IMR-90 (cell line): ENCODE results near the gene SH3BP4. TPM values are rescaled to one million over a fixed set of nuclear protein-coding genes. Genes with fewer than 3 reads are reported as not detected.

Experiments
- ATAC-seq: fragments of 200-7000 bp; cut with Tn5 transposase; 2 replicates; pipeline ENCODE4 v1.9.1; 2020; ENCODE audit warnings: low read depth, mild to moderate bottlenecking, moderate library complexity
- BruUV-seq: library from RNA; stranded (reverse); fragments of 400-500 nt; replicated peaks from 2 replicates; lab custom pipeline; 2021; lab: Mats Ljungman, UMichigan
- CTCF ChIA-PET: fragments of 300-600 bp; formaldehyde crosslinking; extraction: SDS; loops from one replicate; lab custom pipeline; 2021; ENCODE audit warnings: antibody characterized with exemption; lab: Yijun Ruan, JAX
- POLR2A ChIA-PET: fragments of 300-600 bp; sonication (Branson Sonifier 250); formaldehyde crosslinking; loops from one replicate; lab custom pipeline; 2022; ENCODE audit warnings: antibody characterized with exemption; ENCODE audit not compliant: unreplicated experiment; lab: Charles Lee
- DNase-seq: peaks from one replicate; pipeline ENCODE4 v3.0.0; 2013
- H2AFZ ChIP-seq: replicated peaks from 2 replicates; pipeline ENCODE3; 2013; ENCODE audit warnings: low read length, mild to moderate bottlenecking; ENCODE audit not compliant: poor library complexity
- H2AK5ac ChIP-seq: 2 replicates; pipeline ENCODE4 v1.6.1; 2013; ENCODE audit warnings: low read depth, low read length, inconsistent platforms
- H2AK9ac ChIP-seq: replicated peaks from 2 replicates; pipeline ENCODE3; 2013; ENCODE audit warnings: mild to moderate bottlenecking, low read depth, low read length, moderate library complexity; ENCODE audit not compliant: poor library complexity
- H2BK120ac ChIP-seq: 2 replicates; pipeline ENCODE4 v1.6.1; 2013; ENCODE audit warnings: low read depth, low read length, inconsistent platforms
- H2BK15ac ChIP-seq: 3 replicates; pipeline ENCODE4 v1.6.1; 2013; ENCODE audit warnings: low read depth, low read length, inconsistent platforms
- H2BK20ac ChIP-seq: 2 replicates; pipeline ENCODE4 v1.6.1; 2013; ENCODE audit warnings: low read depth, mild to moderate bottlenecking, inconsistent platforms, low read length, moderate library complexity
- H2BK5ac ChIP-seq: 2 replicates; pipeline ENCODE4 v1.6.1; 2013; ENCODE audit warnings: mild to moderate bottlenecking, low read depth, low read length, inconsistent platforms; ENCODE audit not compliant: poor library complexity, severe bottlenecking
- H3K14ac ChIP-seq: replicated peaks from 2 replicates; pipeline ENCODE4 v1.6.1; 2013; ENCODE audit warnings: low read depth, low read length, inconsistent platforms
- H3K18ac ChIP-seq: 2 replicates; pipeline ENCODE4 v1.6.1; 2013; ENCODE audit warnings: low read depth, low read length, control low read depth
- H3K23ac ChIP-seq: 2 replicates; pipeline ENCODE4 v1.6.1; 2013; ENCODE audit warnings: low read depth, low read length, inconsistent platforms
- H3K27ac ChIP-seq: 2 replicates; pipeline ENCODE4 v1.5.1; 2013; ENCODE audit warnings: mild to moderate bottlenecking, control low read depth, low read length; ENCODE audit not compliant: insufficient read depth
- H3K27me3 ChIP-seq: 2 replicates; pipeline ENCODE4 v1.6.1; 2013; ENCODE audit warnings: low read length; ENCODE audit not compliant: control insufficient read depth, insufficient read depth
- H3K36me3 ChIP-seq: 2 replicates; pipeline ENCODE4 v1.6.1; 2013; ENCODE audit warnings: low read length, mixed read lengths; ENCODE audit not compliant: control insufficient read depth, insufficient read depth
- H3K4ac ChIP-seq: 2 replicates; pipeline ENCODE4 v1.6.1; 2013; ENCODE audit warnings: low read depth, low read length, inconsistent platforms
- H3K4me1 ChIP-seq: 2 replicates; pipeline ENCODE4 v1.6.1; 2013; ENCODE audit warnings: low read length, mixed read lengths; ENCODE audit not compliant: control insufficient read depth, insufficient read depth
- H3K4me2 ChIP-seq: 2 replicates; pipeline ENCODE4 v1.6.1; 2013; ENCODE audit warnings: low read depth, mild to moderate bottlenecking, control low read depth, low read length, moderate library complexity
- H3K4me3 ChIP-seq: 2 replicates; pipeline ENCODE4 v1.5.1; 2013; ENCODE audit warnings: low read depth, mild to moderate bottlenecking, control low read depth, low read length, moderate library complexity; ENCODE audit not compliant: insufficient read depth
- H3K56ac ChIP-seq: 2 replicates; pipeline ENCODE4 v1.6.1; 2013; ENCODE audit warnings: low read length, inconsistent platforms; ENCODE audit not compliant: insufficient read depth; ENCODE audit errors: extremely low read depth
- H3K79me1 ChIP-seq, 2 experiments: 2 replicates each; pipeline ENCODE4 v1.6.1; 2013; ENCODE audit warnings: low read length in 2 of 2, inconsistent platforms in 1 of 2, low read depth in 1 of 2
- H3K9ac ChIP-seq: 2 replicates; pipeline ENCODE4 v1.6.1; 2013; ENCODE audit warnings: low read depth, low read length, control low read depth
- H3K9me1 ChIP-seq: 2 replicates; pipeline ENCODE4 v1.6.1; 2013; ENCODE audit warnings: low read length, inconsistent platforms; ENCODE audit not compliant: insufficient read depth
- H3K9me3 ChIP-seq: 2 replicates; pipeline ENCODE4 v1.6.1; 2013; ENCODE audit warnings: low read length; ENCODE audit not compliant: control insufficient read depth, insufficient read depth
- H4K20me1 ChIP-seq: 2 replicates; pipeline ENCODE4 v1.6.1; 2013; ENCODE audit warnings: low read length, inconsistent platforms; ENCODE audit not compliant: insufficient read depth
- H4K5ac ChIP-seq: 2 replicates; pipeline ENCODE4 v1.6.1; 2013; ENCODE audit warnings: mild to moderate bottlenecking, low read depth, low read length, control low read depth
- H4K8ac ChIP-seq, 2 experiments: 2 replicates each; pipeline ENCODE4 v1.6.1; 2013; ENCODE audit warnings: low read depth in 2 of 2, low read length in 2 of 2, control low read depth in 1 of 2, inconsistent platforms in 1 of 2
- H4K91ac ChIP-seq: 2 replicates; pipeline ENCODE4 v1.6.1; 2013; ENCODE audit warnings: low read depth, low read length, inconsistent platforms; ENCODE audit not compliant: insufficient read depth
- BHLHE40 ChIP-seq: fragments of 150-350 bp; IDR thresholded peaks from 2 replicates; pipeline ENCODE4 v1.6.1; 2016; ENCODE audit warnings: mild to moderate bottlenecking, low read depth, low read length
- CEBPB ChIP-seq: IDR thresholded peaks from 2 replicates; pipeline ENCODE4 v1.6.1; 2012; ENCODE audit warnings: low read depth, low read length, improper control_type of control experiment
- CHD1 ChIP-seq: IDR thresholded peaks from 2 replicates; pipeline ENCODE4 v1.6.1; 2012; ENCODE audit warnings: low read depth, low read length, improper control_type of control experiment
- CTCF ChIP-seq: conservative IDR thresholded peaks from 2 replicates; pipeline ENCODE4 v1.5.1; 2012; ENCODE audit warnings: mild to moderate bottlenecking, low read depth, low read length, improper control_type of control experiment
- ELK1 ChIP-seq: fragments of 150-350 bp; IDR thresholded peaks from 2 replicates; pipeline ENCODE4 v1.6.1; 2016; ENCODE audit warnings: low read depth, mild to moderate bottlenecking, low read length, moderate library complexity, borderline replicate concordance
- FOS ChIP-seq: fragments of 150-350 bp; IDR thresholded peaks from 2 replicates; pipeline ENCODE4 v1.6.1; 2016; ENCODE audit warnings: low read depth, low read length
- MAFK ChIP-seq: IDR thresholded peaks from 2 replicates; pipeline ENCODE4 v1.6.1; 2012; ENCODE audit warnings: low read depth, low read length, improper control_type of control experiment
- MXI1 ChIP-seq: IDR thresholded peaks from 2 replicates; pipeline ENCODE4 v1.6.1; 2012; ENCODE audit warnings: low read depth, mild to moderate bottlenecking, low read length, moderate library complexity, borderline replicate concordance
- NFE2L2 ChIP-seq: fragments of 150-350 bp; IDR thresholded peaks from 2 replicates; pipeline ENCODE4 v1.6.1; 2016; ENCODE audit warnings: low read depth, mild to moderate bottlenecking, low read length
- POLR2A ChIP-seq: IDR thresholded peaks from 2 replicates; pipeline ENCODE4 v1.6.1; 2012; ENCODE audit warnings: mild to moderate bottlenecking, low read depth, low read length
- RAD21 ChIP-seq: IDR thresholded peaks from 2 replicates; pipeline ENCODE4 v1.6.1; 2012; ENCODE audit warnings: low read length, improper control_type of control experiment
- RCOR1 ChIP-seq: IDR thresholded peaks from 2 replicates; pipeline ENCODE4 v1.6.1; 2012; ENCODE audit warnings: mild to moderate bottlenecking, low read length, improper control_type of control experiment; ENCODE audit not compliant: insufficient replicate concordance
- RFX5 ChIP-seq: IDR thresholded peaks from 2 replicates; pipeline ENCODE4 v1.8.0; 2012; ENCODE audit warnings: low read depth, mild to moderate bottlenecking, low read length, moderate library complexity
- SMC3 ChIP-seq: fragments of 150-350 bp; IDR thresholded peaks from 2 replicates; pipeline ENCODE4 v1.6.1; 2016; ENCODE audit warnings: low read depth, mild to moderate bottlenecking, antibody characterized with exemption, low read length, moderate library complexity
- USF2 ChIP-seq: fragments of 150-350 bp; IDR thresholded peaks from 2 replicates; pipeline ENCODE4 v1.6.1; 2017; ENCODE audit warnings: mild to moderate bottlenecking, antibody characterized with exemption, low read length, low read depth
- whole genome bisulfite sequencing, 2 experiments: methylation state at CpG; one replicate each; pipeline versions ENCODE4 v1.1.5 to v1.1.7; 2013; ENCODE audit warnings: missing lambda C conversion rate in 2 of 2; ENCODE audit not compliant: insufficient read length in 1 of 2; ENCODE audit errors: extremely low coverage in 2 of 2; 5-methylcytosine and 5-hydroxymethylcytosine counted together
- dilution Hi-C: fragments of 300-500 bp; cut with HindIII; formaldehyde crosslinking; loops from one replicate; pipeline ENCODE4 v1.14.3; 2018; ENCODE audit warnings: low sequenced_read_pairs; ENCODE audit not compliant: unreplicated experiment
- in situ Hi-C: fragments of 300-500 bp; cut with MboI; formaldehyde crosslinking; loops from 3 replicates; pipeline ENCODE4 v1.14.3; 2019; ENCODE audit warnings: low sequenced_read_pairs, inconsistent platforms, mixed read lengths
- intact Hi-C: fragments of 100-400 bp; cut with micrococcal nuclease; formaldehyde crosslinking; loops from 2 replicates; pipeline ENCODE4 v1.10.0; 2022
- polyA plus RNA-seq, 3 experiments: library from polyadenylated mRNA; depleted of rRNA; stranded (reverse); fragments of >200 nt; gene quantifications; 2 replicates each; pipeline ENCODE4 v1.2.3, GENCODE V29; 2012; ENCODE audit warnings: low replicate concordance in 1 of 3
- total RNA-seq: library from RNA; depleted of rRNA; stranded (reverse); fragments of >200 nt; gene quantifications from 2 replicates; pipeline ENCODE4 v1.2.3, GENCODE V29; 2012

Gene SH3BP4
- total and polyA plus RNA-seq, 2 of the 4 experiments (the other 2 are of a cell fraction): 104 to 122 TPM

- in situ Hi-C loops: no loop called here
- H3K9me1 ChIP-seq: peaks cover 3% of the 10 kb centered on the region; the same call in 1 of the 2 replicates
- CTCF ChIA-PET: no interaction called here
- no CpG with 5 or more reads among the region's 5 CpGs for WGBS, 2 experiments
- dilution Hi-C loops: no loop called here
- POLR2A ChIA-PET: no interaction called here
- H3K79me1 ChIP-seq: no peaks in the 10 kb centered on the region
- H3K4me1 ChIP-seq: no peaks in the 10 kb centered on the region
- no peak overlapping the region for H3K18ac ChIP-seq
- no peak for ATAC-seq
- no peak overlapping the region for H4K8ac ChIP-seq
- H3K9ac ChIP-seq: no peak overlapping the region
- H2AK9ac ChIP-seq: no peak overlapping the region
- no peak overlapping the region for H2AFZ ChIP-seq
- no peaks in the 10 kb centered on the region for H3K9me3 ChIP-seq
- intact Hi-C loops: no loop called here
- no peak overlapping the region for H4K5ac ChIP-seq
- no peak overlapping the region for H2BK5ac ChIP-seq
- no peak overlapping the region for H3K23ac ChIP-seq
- TF ChIP-seq RFX5 (no peak), RCOR1 (no peak), NFE2L2 (no peak), CEBPB (no peak), POLR2A (no peak), SMC3 (no peak), MXI1 (no peak), FOS (no peak), RAD21 (no peak), ELK1 (no peak), MAFK (no peak), USF2 (no peak), CHD1 (no peak), CTCF (no peak), BHLHE40 (no peak)
- H4K91ac ChIP-seq: no peak overlapping the region
- H2BK15ac ChIP-seq: no peak overlapping the region
- no peak overlapping the region for H2BK120ac ChIP-seq
- no peak overlapping the region for H2AK5ac ChIP-seq
- H4K20me1 ChIP-seq: no peaks in the 10 kb centered on the region
- no peak overlapping the region for H3K4me2 ChIP-seq
- H3K4ac ChIP-seq: no peak overlapping the region
- H3K27me3 ChIP-seq: peaks cover 15% of the 10 kb centered on the region; the same call in 1 of the 2 replicates
- H3K27ac ChIP-seq: no peak overlapping the region
- H3K56ac ChIP-seq: no peak overlapping the region
- BruUV-seq: no TSS peak
- DNase-seq: no peak
- H3K36me3 ChIP-seq: no peaks in the 10 kb centered on the region
- no peak overlapping the region for H2BK20ac ChIP-seq
- H3K14ac ChIP-seq: no peak overlapping the region
- no peak overlapping the region for H3K4me3 ChIP-seq
Measured at GRCh38 chr2:234939996-234940395, 11.8 kb upstream of the SH3BP4 start.
